Smooth muscle cell (in vitro differentiated cells): ENCODE measurements around the gene PP2D1. TPM values are rescaled to one million over a fixed set of nuclear protein-coding genes. Genes with fewer than 3 reads are reported as not detected.

Experiments used
- DNase-seq: peaks from one replicate; lab custom pipeline; 2025; ENCODE audit not compliant: unreplicated experiment; lab: John Stamatoyannopoulos, UW
- H2AFZ ChIP-seq: fragments of 200-600 bp; sonication (generic); 2 replicates; pipeline ENCODE4 v1.6.0; 2016; ENCODE audit warnings: antibody characterized with exemption, low read depth, mild to moderate bottlenecking
- H3F3A ChIP-seq: fragments of 200-600 bp; sonication (generic); 2 replicates; pipeline ENCODE4 v1.6.0; 2017; ENCODE audit warnings: antibody characterized with exemption, low read depth
- H3K27ac ChIP-seq: fragments of 200-600 bp; sonication (generic); 2 replicates; pipeline ENCODE4 v1.5.1; 2016; ENCODE audit warnings: low read depth, mild to moderate bottlenecking
- H3K27me3 ChIP-seq: fragments of 200-600 bp; sonication (generic); 2 replicates; pipeline ENCODE4 v1.6.1; 2016; ENCODE audit warnings: low read depth, mild to moderate bottlenecking
- H3K36me3 ChIP-seq: fragments of 200-600 bp; sonication (generic); 2 replicates; pipeline ENCODE4 v1.5.1; 2016; ENCODE audit warnings: low read depth
- H3K4me1 ChIP-seq: fragments of 200-600 bp; sonication (generic); 2 replicates; pipeline ENCODE4 v1.5.1; 2016; ENCODE audit warnings: low read depth
- H3K4me2 ChIP-seq: fragments of 200-600 bp; sonication (generic); 2 replicates; pipeline ENCODE4 v1.6.0; 2016; ENCODE audit warnings: mild to moderate bottlenecking
- H3K4me3 ChIP-seq: fragments of 200-600 bp; sonication (generic); 2 replicates; pipeline ENCODE4 v1.5.1; 2016; ENCODE audit warnings: mild to moderate bottlenecking
- H3K79me2 ChIP-seq: fragments of 200-600 bp; sonication (generic); 2 replicates; pipeline ENCODE4 v1.6.0; 2016; ENCODE audit warnings: low read depth, mild to moderate bottlenecking
- H3K9ac ChIP-seq: fragments of 200-600 bp; sonication (generic); 2 replicates; pipeline ENCODE4 v1.6.0; 2016; ENCODE audit warnings: low read depth
- H3K9me3 ChIP-seq: fragments of 200-600 bp; sonication (generic); replicated peaks from 2 replicates; pipeline ENCODE4 v1.5.1; 2016; ENCODE audit warnings: low read depth
- H4K20me1 ChIP-seq: fragments of 200-600 bp; sonication (generic); 2 replicates; pipeline ENCODE4 v1.6.0; 2016; ENCODE audit warnings: low read depth
- WGBS: methylation state at CpG from one replicate; pipeline ENCODE4 v1.1.7; 2016; ENCODE audit warnings: low lambda C conversion rate; 5-methylcytosine and 5-hydroxymethylcytosine counted together
- polyA plus RNA-seq: library from polyadenylated mRNA; unstranded; fragments of >200 nt; fragmentation: Nextera tagmentation; extraction: Ambion mirVana; gene quantifications from 2 replicates; pipeline ENCODE4 v1.2.1, GENCODE V29; 2016
- total RNA-seq: library from RNA; depleted of rRNA; stranded (reverse); fragments of >200 nt; gene quantifications from 2 replicates; pipeline ENCODE4 v1.2.3, GENCODE V29; 2014
- TF ChIP-seq, protein P1 (sequence below): fragments of 200-600 bp; sonication (generic); IDR thresholded peaks from 2 replicates; pipeline ENCODE4 v1.5.1; 2017; ENCODE audit warnings: borderline replicate concordance, mild to moderate bottlenecking, antibody characterized with exemption; ENCODE audit not compliant: insufficient read depth, poor library complexity, severe bottlenecking

The PP2D1 gene
- total and polyA plus RNA-seq, 2 experiments from 2014 or later, result 0.40 TPM; not detected in 1

- H4K20me1 ChIP-seq, result peaks cover 76% of the 10 kb centered on the region
- H3K27me3 ChIP-seq, result no peaks in the 10 kb centered on the region
- TF ChIP-seq, protein P1, sequence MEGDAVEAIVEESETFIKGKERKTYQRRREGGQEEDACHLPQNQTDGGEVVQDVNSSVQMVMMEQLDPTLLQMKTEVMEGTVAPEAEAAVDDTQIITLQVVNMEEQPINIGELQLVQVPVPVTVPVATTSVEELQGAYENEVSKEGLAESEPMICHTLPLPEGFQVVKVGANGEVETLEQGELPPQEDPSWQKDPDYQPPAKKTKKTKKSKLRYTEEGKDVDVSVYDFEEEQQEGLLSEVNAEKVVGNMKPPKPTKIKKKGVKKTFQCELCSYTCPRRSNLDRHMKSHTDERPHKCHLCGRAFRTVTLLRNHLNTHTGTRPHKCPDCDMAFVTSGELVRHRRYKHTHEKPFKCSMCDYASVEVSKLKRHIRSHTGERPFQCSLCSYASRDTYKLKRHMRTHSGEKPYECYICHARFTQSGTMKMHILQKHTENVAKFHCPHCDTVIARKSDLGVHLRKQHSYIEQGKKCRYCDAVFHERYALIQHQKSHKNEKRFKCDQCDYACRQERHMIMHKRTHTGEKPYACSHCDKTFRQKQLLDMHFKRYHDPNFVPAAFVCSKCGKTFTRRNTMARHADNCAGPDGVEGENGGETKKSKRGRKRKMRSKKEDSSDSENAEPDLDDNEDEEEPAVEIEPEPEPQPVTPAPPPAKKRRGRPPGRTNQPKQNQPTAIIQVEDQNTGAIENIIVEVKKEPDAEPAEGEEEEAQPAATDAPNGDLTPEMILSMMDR, result no peak
- 92% methylated on average over 2 of the region's 2 CpGs for WGBS
- peaks cover 77% of the 10 kb centered on the region for H3K79me2 ChIP-seq
- peaks cover 15% of the 10 kb centered on the region for H3K4me1 ChIP-seq
- H3K36me3 ChIP-seq, result peaks cover 5% of the 10 kb centered on the region
- peak overlapping the region; percentile 92 for H3K4me2 ChIP-seq
- H3K9ac ChIP-seq, result no peak overlapping the region
- H3F3A ChIP-seq, result peaks cover 8% of the 10 kb centered on the region
- H3K27ac ChIP-seq, result no peak overlapping the region
- DNase-seq, result no peak
- no peak overlapping the region for H2AFZ ChIP-seq
- peak overlapping the region; percentile 82 for H3K4me3 ChIP-seq
- H3K9me3 ChIP-seq, result no peaks in the 10 kb centered on the region
Observed at GRCh38 chr3:19950316-19950715, 61.7 kb downstream of the PP2D1 start.

DNA sequence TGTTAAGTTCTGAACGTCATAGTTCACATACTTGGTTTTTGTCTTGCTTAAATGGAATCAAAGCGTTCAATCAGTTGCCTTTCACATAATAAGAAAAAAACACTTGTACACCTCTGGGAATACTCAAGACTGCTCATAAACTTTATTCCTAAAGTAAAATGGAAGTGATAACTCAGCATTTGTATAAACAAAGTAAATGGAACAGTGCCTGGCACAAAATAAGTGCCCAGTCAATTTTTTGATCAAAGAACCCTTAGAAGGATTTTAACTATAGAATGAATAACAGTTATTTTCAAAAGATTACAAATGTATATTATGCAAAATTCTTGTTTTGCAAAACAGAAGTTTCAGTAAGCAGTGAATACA is 63.9 kb downstream of the PP2D1 start:
- peak overlapping the region; percentile 82 for H3K4me3 ChIP-seq
- 3% methylated on average over 2 of the region's 2 CpGs for WGBS
- peak overlapping the region; percentile 92 for H3K4me2 ChIP-seq
- peaks cover 6% of the 10 kb centered on the region for H3F3A ChIP-seq
- peak overlapping the region; percentile 95 for H3K27ac ChIP-seq
- H3K9me3 ChIP-seq, result no peaks in the 10 kb centered on the region
- no peak overlapping the region for H2AFZ ChIP-seq
- H3K9ac ChIP-seq, result peak overlapping the region; percentile 93
- peaks cover 55% of the 10 kb centered on the region for H4K20me1 ChIP-seq
- H3K36me3 ChIP-seq, result peaks cover 5% of the 10 kb centered on the region
- DNase-seq, result no peak
- H3K79me2 ChIP-seq, result peaks cover 56% of the 10 kb centered on the region
- no peaks in the 10 kb centered on the region for H3K27me3 ChIP-seq
- TF ChIP-seq, protein P1, result no peak
- peaks cover 15% of the 10 kb centered on the region for H3K4me1 ChIP-seq

DNA sequence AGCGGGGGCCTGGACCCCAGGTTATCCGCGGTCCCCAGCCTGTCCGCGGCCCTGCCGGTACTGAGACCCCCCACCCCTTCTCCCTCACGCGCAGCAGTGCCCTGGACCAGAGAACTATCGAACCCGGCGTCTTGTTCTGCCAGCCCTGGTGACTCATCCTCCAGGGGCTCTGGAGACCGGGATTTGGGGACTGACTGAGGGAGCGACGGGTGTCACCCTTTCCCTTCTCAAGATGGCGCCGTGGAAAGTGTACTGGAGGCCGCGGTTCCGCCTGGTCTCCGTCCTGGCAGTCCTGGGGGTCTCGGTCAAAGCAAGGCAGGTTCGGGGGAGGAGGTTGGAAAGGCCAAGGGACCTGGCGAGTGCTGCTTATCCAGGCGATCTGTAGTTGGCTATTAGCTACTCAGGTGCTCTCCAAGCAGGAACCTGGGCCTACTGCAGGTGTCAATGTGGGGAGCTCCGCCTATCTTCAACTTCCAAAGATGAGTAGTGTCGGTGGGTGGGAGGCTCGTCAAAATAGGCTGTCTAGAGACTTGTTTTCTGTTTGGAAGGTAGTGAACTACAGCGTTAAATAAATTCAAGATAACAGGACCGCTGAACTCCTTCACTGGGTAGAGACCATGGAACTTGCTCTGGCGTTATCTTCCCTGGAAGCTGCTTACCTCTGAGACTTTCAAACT is 64.4 kb downstream of the PP2D1 start:
- TF ChIP-seq, protein P1, result no peak
- no peaks in the 10 kb centered on the region for H3K27me3 ChIP-seq
- H3K27ac ChIP-seq, result peak overlapping the region; percentile 95

More for the DNA sequence above, 64.4 kb downstream of the PP2D1 start:
- H4K20me1 ChIP-seq, result peaks cover 50% of the 10 kb centered on the region
- no peak for DNase-seq
- H3K4me1 ChIP-seq, result peaks cover 15% of the 10 kb centered on the region
- H3K9ac ChIP-seq, result peak overlapping the region; percentile 93
- WGBS, result 1% methylated on average over 30 of the region's 30 CpGs
- no peak overlapping the region for H2AFZ ChIP-seq
- peaks cover 5% of the 10 kb centered on the region for H3K36me3 ChIP-seq
- H3F3A ChIP-seq, result peaks cover 6% of the 10 kb centered on the region
- H3K9me3 ChIP-seq, result no peaks in the 10 kb centered on the region
- H3K4me3 ChIP-seq, result peak overlapping the region; percentile 82
- peaks cover 51% of the 10 kb centered on the region for H3K79me2 ChIP-seq
- H3K4me2 ChIP-seq, result peak overlapping the region; percentile 92
